Effector CD8-positive, alpha-beta T cell (primary cell): ENCODE measurements around the gene TTC28.

Experiments
- DNase-seq: peaks from one replicate; lab custom pipeline; 2025; lab: John Stamatoyannopoulos, UW

The TTC28 gene

DNA sequence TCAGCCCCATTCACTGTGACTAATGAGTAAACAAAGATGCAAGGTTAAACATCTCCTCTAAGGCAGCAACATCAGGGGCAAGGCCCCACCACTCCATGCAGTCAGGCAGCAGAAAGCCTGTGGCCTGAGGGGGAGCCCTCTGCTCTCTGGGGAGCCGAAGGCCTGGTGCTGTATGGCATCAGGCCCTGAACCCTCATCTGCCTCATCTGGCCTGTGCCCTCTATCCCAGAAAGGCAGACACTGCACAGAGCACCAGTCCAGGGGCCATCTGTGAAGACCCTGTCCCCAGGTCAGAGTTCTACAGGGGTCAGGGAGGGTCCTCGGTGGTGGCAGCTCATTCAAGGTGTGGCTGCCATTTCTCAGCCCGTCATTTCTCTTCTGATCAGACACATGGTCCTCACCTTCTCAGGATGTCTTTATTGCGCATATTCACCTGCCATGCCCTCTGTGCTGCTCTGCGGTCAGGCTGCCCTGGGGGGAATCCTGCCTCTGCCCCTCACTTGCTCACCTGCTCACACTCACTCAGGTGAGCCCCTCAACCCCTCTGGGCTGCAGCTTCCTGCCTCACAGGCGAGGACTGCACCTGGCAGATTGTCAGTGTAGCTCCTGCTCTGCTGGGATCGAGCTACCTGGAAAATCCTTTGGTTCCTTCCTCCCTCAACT, 657.5 kb downstream of the TTC28 start:
- no peak for DNase-seq

DNA sequence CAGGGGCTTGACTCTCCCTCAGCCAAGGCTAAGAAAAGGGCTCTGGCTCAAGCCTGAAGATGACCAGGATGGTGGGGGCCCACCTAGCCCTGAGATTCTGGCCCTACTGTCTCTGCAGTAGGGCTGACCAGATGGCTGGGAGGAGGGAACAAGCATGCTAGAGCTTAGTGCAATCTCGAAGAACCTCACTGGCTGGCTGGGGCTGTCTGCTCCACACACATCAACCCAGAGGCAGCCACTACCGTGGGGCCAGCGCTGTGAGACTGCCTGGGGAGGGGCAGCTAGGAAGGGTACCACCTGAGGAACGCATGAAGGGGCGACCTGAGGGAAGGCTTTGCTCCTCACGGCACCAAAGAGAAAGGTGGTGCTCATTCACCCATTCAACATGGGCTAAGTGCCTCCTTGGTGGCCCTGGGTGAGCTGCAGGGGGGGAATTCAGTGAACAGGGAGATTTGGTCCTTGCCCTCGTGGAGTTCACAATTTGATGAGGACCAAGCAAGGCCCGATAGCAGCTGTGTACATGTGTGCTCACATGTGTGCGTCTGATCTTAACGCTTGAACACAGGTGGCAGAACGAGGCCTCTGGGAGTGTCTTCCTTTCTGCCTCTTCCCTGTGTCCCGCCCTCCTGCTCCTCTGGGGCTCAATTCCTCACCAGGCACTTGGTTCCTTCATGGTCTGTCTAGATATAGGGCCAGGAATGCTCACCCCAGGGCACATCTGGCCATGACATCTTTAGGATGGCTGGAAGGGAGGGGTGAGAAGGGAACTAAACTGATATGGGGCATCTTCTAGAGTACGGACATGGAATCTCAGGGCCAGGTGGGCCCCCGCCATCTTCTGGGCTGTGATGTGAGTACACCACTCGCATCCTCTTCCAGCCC, 658.3 kb downstream of the TTC28 start:
- DNase-seq, result no peak

DNA sequence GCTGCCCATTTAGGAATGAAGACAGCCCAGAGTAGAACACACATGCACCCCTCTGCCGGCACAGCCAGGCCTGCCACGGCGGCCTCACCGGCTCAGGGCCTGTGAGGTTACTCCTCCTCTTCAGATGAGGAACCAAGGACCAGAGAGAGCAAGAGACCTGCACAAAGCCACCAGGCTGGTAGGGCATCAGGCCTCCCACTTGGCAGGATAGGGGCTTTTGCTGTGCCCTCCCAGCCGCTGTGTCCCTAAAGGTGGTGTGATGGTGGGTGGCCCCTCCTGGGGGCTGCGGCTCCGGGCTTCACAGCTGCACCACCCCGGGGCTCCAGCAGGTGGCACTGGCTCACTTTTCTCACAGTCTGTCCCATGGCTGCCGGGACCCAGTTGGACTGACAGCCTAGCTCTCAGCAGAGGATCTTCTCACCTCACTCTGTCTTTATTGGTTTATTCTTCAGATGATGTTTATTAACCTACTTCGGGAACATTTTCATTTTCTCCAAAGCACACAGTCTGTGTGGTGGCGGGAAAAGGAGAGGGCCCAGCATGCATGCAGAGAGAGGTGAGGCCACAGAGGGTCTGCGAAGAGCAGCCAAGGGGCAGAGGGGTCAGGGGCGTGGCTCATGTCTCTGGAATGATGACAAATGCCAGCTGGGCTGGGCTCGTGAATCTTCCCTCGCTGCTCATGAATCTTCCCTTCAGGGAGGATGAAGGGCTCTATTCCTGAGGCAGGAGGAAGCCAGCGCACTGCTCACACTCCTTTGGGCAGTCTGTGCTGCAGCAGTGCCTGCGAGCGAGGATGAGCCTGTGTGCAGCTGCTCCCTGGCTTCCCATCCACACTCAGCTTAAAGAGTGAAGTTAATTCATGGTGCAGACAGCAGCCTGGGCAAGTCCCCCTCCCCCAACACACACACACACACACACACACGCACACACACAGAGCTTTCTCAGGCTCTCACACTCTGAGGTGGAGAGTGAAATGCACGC, 659.5 kb downstream of the TTC28 start:
- DNase-seq, result peak; percentile 51

DNA sequence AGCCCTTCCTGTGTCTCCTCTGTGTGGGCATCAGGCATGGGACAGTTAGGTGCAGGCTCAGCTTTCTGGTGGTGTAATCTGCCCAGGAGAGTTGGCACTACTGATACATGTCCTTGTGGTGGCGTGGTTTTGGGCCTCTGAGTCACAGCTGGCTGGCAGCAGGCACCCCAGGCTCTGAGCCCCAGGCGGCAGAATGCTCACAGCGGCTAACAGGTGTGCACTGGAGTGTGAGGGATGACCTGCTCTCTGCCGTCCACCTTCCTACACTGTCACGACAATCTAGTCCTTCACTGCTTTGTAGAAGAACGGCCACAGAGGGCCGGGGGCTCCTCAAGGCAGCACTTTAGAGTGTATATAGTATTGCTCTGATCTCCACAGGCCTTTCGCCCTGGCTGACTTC, 660.3 kb downstream of the TTC28 start:
- DNase-seq, result no peak

DNA sequence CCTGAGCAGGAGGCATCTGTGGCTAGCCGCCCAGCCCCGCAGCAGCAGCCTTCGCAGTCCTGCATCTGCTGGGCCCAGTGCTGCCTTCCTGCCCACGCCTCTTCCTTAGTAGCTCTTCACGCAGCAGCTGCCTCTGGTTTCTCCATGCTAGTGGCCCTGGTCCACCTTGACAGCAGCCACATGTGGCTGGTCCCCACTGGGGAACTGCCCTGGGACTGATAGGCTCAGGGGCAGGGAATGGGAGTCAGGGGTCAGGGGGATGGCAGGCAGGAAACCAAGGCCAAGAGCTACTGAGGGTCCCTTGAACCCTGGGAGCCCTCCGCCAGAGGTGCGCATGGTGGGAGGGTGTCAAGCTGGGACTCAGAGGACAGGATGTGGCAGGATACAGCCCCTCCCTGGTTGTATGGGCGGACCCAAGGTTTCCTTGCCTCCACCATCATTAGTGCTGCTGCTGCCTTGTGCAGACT, 661.1 kb downstream of the TTC28 start:
- DNase-seq, result no peak

DNA sequence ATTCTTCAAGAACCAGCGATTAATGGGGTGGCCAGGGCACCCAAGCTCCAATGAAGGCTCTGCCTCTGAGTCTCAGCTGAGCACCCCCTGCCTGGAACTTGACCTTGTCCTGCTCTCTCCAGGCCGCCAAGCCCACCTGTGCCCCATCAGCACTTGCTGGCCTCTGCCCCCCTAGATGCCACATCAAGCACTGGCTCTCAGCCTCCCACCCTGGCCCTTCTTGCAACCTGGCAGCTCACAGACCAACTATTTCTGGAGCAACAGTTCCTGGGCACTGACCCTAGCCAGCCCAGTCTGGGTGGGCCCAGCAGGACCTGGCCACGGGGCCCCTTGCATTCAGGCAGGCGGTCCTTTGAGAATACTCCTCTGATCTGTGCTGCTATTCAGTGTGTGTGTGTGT, 661.8 kb downstream of the TTC28 start:
- DNase-seq, result no peak

DNA sequence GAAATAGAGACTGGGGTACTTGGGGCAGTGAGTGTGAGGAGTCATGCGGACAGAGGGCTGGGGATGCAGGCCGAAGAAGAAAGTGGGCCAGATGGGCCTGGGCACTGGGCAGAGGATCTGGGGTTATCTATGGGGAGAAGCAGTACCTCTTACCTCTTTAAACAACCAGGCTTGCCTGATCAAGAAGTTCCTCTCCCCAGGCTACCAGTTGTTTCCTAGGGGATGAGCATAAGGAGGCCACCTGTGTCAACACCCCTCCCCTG, 662.2 kb downstream of the TTC28 start:
- DNase-seq, result no peak

DNA sequence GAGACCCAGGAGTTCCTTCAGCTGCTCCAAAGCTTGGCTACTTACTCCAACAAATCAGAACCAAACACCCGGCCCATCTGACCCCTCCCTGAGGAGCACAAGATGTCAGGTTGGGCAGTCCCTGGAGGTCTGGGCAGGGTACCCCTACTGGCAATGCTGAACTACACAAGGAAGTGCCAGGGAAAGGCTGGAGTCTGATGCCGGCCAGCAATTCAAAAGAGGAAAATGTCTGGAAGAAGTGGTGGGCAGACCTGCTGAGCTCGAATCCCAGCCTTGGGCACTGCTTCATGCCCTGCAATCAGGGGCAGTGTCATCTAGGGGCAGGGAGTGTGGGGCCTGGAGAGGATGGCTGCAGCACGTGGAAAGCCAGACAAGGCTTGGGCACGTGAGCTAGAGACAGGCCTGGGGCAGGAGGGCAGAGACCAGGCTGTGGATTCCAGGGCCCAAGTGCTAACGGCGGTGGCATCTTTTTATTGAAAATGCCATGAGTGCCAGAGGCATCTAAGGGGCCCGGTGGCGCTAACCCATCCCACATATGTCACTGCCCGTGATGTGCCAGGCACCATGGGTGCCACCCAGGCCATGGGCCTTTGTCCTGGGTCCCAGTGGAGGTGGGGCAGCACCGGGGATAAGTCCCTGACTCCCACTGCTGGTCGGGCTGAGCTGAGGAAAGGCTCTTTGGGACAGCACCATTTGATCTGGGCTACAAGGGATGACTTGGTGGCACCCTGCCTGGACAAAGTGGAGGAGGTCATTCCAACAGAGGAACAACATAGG, 662.7 kb downstream of the TTC28 start:
- DNase-seq, result no peak

DNA sequence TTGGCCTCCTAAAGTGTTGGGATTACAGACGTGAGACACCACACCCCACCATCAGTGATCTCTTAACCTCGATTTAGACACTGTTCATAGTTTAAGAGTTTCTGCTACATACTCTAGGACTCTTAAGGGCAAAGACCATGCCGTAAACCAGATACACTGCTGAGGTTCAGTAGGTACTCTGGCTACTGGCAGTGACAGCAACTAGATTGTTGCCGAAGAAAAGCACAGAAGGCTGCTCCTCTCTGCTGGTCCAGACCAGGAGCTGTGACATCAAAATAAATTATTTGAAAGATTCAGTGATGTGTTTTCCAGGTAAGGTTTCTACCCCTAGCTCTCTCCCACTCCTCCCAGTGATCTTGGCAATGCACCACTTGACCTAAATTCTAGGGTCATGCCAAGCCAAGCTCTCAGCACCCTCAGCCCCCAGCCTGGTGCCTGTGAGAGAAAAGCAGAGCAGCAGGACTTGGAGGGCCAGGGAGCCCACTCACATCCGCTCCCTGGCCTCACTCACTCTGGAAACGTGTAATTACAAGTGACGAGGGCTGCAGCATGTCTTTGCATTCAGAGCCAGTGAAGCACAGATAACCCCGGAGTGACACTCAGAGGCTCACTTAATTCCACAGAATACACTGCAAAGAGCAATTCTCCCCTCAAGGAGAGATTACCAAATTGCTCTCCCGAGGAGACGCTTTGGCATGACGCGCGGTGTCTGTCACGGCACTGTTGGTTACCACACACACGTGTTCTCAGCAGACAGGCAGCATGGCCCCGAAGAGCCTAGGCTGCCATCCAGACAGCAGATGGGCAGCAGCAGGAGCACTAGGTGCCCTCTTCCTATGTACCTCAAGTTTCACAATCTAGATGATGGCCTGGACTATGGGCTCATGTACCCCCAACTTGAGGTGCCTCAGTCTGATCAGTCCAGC, 663.7 kb downstream of the TTC28 start:
- no peak for DNase-seq

DNA sequence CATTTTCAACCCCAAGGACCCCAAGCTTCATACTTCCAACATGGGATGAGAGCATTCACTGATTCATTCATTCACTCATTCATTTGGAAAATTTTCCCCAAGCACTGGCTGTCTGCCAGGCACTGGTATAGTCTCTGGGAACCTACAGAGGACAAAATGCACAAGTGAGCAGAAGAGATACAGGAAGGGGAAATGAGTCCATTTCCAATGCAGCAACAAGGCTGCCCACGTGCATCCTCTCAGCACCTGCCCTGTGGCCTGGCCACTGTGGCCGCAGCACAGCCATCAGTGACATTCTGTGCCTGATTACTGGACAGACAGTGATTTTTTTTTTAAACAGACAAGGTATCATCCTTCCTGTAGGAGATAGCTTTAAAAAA, 664.6 kb downstream of the TTC28 start:
- no peak for DNase-seq

DNA sequence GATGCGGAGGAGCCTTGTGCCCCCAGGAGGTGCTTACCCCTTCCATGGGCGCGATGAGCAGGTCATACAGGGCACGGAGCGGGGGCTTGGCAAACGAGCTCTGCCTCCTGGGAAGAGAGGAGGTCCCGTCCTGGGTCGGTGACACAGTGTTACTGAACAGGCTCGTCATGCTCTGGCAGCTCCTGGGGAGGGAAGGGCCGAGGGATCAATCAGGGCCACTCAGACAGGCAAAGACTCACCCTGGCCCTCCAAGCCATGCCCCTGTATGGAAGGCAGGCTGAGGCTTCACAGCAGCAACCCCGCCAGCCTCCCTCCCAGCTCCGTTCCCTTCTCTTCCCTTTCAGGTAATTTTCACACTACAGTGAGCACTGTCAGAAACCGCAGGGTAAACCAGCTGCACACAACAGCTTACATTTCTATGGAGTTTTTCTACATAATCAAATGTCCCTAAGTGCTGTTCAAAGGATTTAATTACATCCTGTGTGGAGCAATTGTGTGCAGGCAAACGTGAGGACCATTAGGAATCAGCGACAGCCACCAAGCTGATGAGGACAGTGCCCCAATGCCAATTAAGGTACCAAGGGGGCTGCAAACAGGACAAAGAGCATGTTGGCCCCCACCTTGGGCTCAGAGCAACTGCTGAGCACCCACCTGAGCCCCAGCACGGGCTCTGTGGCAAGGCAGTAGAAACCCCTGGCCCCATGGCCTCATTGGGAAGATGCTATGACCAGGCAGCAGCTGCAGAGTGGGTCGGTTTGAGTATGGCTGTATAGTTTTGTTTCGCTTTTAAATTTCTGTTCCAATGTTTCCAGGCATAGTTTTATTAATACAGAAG, 665.2 kb downstream of the TTC28 start:
- no peak for DNase-seq

DNA sequence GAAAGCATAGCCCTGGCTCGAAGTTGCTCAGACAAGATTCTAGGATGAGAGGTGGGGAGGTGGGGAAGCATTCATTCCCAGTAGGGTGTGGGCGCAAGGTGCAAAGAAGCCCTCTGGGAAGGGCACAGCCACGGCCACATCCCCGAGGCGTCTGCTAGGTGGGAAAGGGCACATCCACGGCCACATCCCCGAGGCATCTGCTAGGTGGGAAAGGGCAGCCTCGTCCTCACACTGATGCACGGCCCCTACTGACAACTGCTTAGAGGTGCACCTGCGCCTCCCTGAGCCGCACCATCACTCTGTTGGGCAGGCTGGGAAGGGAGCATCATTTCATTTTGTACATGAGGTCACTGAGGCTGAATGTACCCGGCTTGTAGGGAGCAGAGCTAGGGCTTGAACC, 666.0 kb downstream of the TTC28 start:
- DNase-seq, result no peak

DNA sequence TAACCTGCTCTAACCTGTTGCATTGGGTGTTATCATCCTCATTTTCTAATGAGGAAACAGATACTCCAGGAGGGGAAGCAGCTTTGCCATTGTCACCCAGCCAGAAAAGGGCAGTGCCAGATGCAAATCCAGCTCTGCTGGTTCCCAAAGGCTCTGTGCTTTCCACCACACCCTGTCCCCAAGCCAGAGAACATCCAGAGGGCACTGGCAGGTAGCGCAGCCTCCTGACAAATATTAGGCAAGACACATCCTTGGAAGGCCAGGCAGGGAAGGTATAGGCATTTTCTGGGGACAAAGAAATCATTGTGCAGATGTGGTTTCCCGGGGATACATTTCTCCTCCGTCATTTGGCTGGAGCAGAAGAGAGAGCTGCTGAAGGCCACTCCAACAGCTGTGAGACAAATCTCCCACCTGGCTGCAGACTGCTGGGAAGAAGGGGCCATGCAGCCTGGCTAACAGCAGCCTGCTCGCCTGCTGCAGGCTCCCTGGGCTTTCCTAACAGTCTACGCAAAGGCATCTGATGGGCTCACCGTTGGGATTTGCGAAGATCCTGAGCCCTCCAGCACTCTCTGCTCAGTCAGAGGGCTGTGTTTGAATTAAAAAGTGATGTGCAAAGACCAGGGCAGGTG, 666.7 kb downstream of the TTC28 start:
- DNase-seq, result no peak

DNA sequence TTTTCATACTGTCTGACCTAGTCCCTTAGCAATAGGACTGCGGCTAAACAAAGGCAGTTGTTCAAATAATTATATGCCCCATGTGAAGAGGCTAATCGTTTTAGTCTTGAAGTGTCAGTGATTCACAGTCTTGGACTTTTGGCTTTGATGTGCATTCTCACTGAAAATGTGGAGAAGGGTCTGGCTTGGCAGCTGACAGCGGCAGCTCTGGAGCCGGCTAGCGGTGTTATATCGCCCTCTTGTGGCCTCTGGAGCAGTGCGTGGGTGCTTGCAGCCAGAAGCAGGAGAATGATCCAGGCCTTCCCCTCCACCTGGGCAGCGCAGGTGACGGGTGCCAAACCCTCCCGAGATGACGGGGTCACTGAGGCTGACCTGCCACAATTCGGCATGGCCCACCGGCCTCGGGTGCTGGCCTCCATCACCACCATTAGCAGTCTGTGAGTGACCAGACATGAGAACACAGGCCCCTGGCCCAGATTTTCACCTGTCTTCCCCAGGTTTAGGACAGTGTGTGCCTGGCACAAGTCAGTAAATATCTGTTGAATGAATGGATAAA, 670.3 kb downstream of the TTC28 start:
- DNase-seq, result peak; percentile 42

DNA sequence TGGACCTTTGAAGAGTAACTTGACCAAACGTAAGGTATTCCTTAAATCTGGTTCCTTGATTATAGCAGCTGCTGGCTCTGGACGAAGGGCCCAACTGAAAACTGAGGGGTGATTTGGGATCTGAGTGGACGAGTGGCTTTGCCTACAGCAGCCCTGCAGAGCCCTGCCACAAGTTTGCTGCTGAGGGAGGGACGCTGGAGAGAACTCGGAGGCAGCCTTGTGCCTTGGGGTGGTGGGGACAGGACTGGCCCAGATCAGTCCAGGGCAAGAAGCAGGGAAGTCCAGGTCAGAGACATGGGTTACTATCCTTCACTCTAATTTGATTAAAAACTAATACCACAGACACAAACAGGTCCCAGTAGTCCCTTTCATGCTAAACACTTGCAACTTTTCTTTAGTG, 671.0 kb downstream of the TTC28 start:
- DNase-seq, result no peak

DNA sequence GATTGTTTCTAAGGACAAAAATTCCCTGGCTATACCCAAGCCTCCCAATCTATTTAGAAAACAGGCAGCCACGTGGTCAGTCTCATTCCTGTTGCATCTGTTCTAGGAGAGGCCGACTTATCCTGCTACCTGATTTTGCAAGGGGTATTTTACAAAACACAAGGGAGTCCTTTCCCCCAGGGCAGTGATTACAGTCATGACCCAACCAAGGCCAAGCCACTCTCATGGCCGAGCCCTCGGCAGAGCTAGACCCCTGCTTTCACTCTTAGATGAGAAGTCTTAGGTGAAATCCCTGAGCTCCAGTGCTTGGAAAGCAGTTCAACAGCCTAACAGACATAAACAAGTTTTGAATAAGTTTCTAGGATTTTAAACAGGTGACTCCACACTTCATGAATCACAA, 671.6 kb downstream of the TTC28 start:
- no peak for DNase-seq

DNA sequence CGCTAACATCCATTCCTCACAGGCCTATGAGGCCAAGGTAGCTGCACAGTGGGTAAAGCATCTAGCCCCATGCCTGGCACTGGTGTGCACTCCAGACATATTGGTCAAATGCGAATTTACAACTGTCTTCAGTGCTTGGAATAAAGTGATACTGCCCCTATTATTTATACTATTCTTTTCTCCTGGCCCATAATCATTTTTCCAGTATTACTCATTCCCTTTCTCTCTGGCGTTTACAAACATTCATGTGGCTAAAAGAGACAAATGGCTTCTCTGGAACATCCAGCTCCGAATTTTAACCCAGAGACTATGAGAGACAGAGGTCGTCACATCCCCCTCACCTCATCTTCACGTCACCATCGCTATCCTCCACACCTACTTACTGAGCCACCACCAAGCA, 673.4 kb downstream of the TTC28 start:
- no peak for DNase-seq

DNA sequence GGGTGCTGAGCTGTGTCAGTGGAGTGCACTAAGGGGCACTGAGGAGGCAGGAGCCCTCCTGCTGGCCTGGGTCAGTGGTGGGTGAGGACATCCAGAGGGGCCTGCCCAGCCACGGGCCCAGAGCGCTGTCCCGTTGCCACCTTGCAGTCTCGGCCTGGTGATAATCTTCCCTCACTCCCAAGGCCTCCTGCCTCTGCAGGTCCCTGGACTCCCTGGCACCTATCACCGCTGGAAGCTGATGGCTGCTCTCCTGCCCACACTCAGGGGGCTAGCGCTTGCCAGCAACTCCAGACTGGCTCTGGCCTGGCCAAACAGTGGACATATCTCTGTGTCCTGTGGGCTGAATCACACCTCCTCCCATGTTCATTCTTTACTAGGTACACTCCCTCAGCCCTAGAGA, 674.1 kb downstream of the TTC28 start:
- DNase-seq, result no peak

DNA sequence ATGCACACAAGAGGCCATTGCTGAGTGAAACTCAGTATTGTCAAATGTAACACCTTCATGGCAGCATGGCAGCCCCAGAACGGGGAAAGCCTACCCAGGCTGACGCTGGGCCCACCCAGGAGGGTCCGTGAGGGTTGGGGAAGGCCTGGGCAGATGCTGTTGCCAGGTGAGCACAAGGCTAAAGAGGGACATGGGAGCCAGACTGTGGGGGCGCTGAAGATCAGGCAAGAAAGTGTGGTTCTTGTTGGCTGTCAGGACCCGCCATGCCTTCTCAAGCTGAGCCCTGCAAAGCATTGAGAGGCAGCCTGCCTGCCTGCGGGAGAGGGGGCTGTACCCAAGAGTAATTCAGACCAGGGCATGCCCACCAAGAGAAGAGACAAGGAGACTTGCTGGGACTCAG, 675.6 kb downstream of the TTC28 start:
- no peak for DNase-seq
